Stimulated activated memory B cell treated with anti-CD40 and anti-IgM and Interleukin-4, amounts not matched to agents 10 μg/mL and 1 μg/mL and 100 μg/mL, for 72 hours (primary cell): Measurements from ENCODE around the gene PRKAR1B.
"Not testable (repeated sequence)": the region's sequence is repeated elsewhere in the genome, so short reads cannot be mapped to it uniquely, and the experiment has no call there.

ENCODE experiments used
- ATAC-seq: fragments of 150-1000 bp; cut with Tn5 transposase; 2 replicates; pipeline ENCODE4 v1.10.0; 2021
- H3K27ac Mint-ChIP-seq: one replicate; pipeline ENCODE4 v1.8.0; 2022; ENCODE audit warnings: mild to moderate bottlenecking, mixed read lengths
- H3K27me3 Mint-ChIP-seq: one replicate; pipeline ENCODE4 v1.8.0; 2022; ENCODE audit warnings: mixed read lengths
- H3K36me3 Mint-ChIP-seq: one replicate; pipeline ENCODE4 v1.8.0; 2022; ENCODE audit warnings: mixed read lengths
- H3K4me1 Mint-ChIP-seq: one replicate; pipeline ENCODE4 v1.8.0; 2022; ENCODE audit warnings: mixed read lengths
- H3K4me3 Mint-ChIP-seq: one replicate; pipeline ENCODE4 v1.8.0; 2022; ENCODE audit warnings: mild to moderate bottlenecking, moderate library complexity, mixed read lengths
- H3K9me3 Mint-ChIP-seq: one replicate; pipeline ENCODE4 v1.8.0; 2022; ENCODE audit warnings: mixed read lengths

Gene PRKAR1B

GRCh38 chr7:763762-764161, 36.7 kb upstream of the PRKAR1B start:
- Mint-ChIP-seq H3K9me3 (no peaks in the 10 kb centered on the region), H3K36me3 (peaks cover 51% of the 10 kb centered on the region), H3K4me3 (no peak overlapping the region), H3K27ac (no peak overlapping the region), H3K27me3 (no peaks in the 10 kb centered on the region), H3K4me1 (peaks cover 8% of the 10 kb centered on the region)
- ATAC-seq: no peak

DNA sequence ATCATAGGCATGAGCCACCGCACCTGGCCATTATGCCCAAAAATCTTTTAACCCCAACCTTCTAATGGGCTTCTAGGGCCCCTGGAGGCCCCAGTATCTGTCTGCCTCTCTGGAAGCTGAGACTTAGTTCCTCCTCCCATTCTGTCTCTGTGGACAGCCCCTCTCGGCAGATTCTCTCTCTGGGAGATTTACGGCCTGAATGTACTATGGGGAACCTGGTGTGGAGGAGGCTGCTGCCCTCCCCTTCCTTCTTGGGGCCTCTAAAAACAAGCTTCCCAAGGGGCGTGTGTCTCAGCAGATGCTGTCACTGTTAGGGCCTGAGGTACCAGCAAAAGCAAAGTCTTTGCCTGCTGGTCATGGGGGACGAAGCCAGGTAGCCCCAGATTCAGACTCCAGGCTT, 35.8 kb upstream of the PRKAR1B start:
- H3K4me3 Mint-ChIP-seq: no peak overlapping the region
- H3K4me1 Mint-ChIP-seq: peaks cover 5% of the 10 kb centered on the region
- peaks cover 53% of the 10 kb centered on the region for H3K36me3 Mint-ChIP-seq
- ATAC-seq: no peak
- H3K27me3 Mint-ChIP-seq: no peaks in the 10 kb centered on the region
- no peaks in the 10 kb centered on the region for H3K9me3 Mint-ChIP-seq
- no peak overlapping the region for H3K27ac Mint-ChIP-seq

DNA sequence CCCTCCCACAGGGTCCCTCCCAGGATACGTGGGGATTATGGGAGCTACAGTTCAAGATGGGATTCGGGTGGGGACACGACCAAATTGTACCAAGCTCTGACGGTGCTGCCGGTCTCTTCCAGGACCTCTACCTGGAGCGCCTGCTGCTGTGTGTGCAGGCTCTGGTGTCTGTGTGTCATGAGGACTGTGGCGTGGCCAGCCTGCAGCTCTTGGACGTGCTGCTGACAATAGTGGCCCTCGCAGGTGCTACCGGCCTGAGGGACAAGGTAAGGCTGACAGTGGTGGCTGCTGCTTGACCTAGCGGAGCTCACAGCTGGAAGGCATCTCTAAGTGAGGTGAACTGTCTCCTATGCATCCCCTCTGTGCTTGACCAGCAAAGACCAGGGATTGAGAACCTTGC, 34.5 kb upstream of the PRKAR1B start:
- Mint-ChIP-seq H3K36me3 (peaks cover 52% of the 10 kb centered on the region), H3K9me3 (no peaks in the 10 kb centered on the region), H3K27ac (no peak overlapping the region), H3K4me1 (no peaks in the 10 kb centered on the region), H3K4me3 (no peak overlapping the region), H3K27me3 (no peaks in the 10 kb centered on the region)
- ATAC-seq: no peak

- no peaks in the 10 kb centered on the region for H3K4me1 Mint-ChIP-seq
- no peak overlapping the region for H3K4me3 Mint-ChIP-seq
- peaks cover 51% of the 10 kb centered on the region for H3K36me3 Mint-ChIP-seq
- no peaks in the 10 kb centered on the region for H3K9me3 Mint-ChIP-seq
- no peaks in the 10 kb centered on the region for H3K27me3 Mint-ChIP-seq
- ATAC-seq: no peak
- no peak overlapping the region for H3K27ac Mint-ChIP-seq
Measured at GRCh38 chr7:761101-761500, 34.0 kb upstream of the PRKAR1B start.

DNA sequence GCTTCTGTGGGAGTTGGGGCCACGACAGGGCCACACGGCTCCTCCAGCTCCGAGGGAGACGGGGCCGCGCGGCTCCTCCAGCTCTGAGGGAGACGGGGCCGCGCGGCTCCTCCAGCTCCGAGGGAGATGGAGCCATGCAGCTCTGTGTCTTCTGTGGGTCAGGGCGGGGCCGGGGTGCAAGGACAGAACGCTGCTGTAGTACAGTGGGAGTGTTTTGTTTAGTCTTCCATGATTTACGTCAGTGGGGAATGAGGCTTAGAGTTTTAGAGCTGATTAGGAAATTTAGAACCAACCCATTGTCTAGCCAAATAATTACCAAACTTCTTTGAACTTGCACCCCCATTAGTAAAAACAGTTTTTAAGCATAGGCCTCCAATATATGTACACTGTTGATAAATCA, 32.9 kb upstream of the PRKAR1B start:
- Mint-ChIP-seq H3K36me3 (peaks cover 57% of the 10 kb centered on the region), H3K27me3 (no peaks in the 10 kb centered on the region), H3K4me1 (no peaks in the 10 kb centered on the region), H3K9me3 (no peaks in the 10 kb centered on the region), H3K4me3 (no peak overlapping the region), H3K27ac (no peak overlapping the region)
- ATAC-seq: no peak

GRCh38 chr7:759569-759968, 32.5 kb upstream of the PRKAR1B start:
- H3K27me3 Mint-ChIP-seq: no peaks in the 10 kb centered on the region
- peaks cover 61% of the 10 kb centered on the region for H3K36me3 Mint-ChIP-seq
- H3K4me1 Mint-ChIP-seq: no peaks in the 10 kb centered on the region
- no peak overlapping the region for H3K27ac Mint-ChIP-seq
- no peak for ATAC-seq
- H3K4me3 Mint-ChIP-seq: no peak overlapping the region
- H3K9me3 Mint-ChIP-seq: no peaks in the 10 kb centered on the region

- H3K27me3 Mint-ChIP-seq: no peaks in the 10 kb centered on the region
- H3K27ac Mint-ChIP-seq: no peak overlapping the region
- peaks cover 70% of the 10 kb centered on the region for H3K36me3 Mint-ChIP-seq
- H3K9me3 Mint-ChIP-seq: no peaks in the 10 kb centered on the region
- no peak overlapping the region for H3K4me3 Mint-ChIP-seq
- no peaks in the 10 kb centered on the region for H3K4me1 Mint-ChIP-seq
- no peak for ATAC-seq
Measured at GRCh38 chr7:757741-758163, 30.7 kb upstream of the PRKAR1B start.

GRCh38 chr7:756928-757560, 30.0 kb upstream of the PRKAR1B start:
- no peak overlapping the region for H3K27ac Mint-ChIP-seq
- H3K4me3 Mint-ChIP-seq: no peak overlapping the region

GRCh38 chr7:756231-756927, 29.3 kb upstream of the PRKAR1B start:
- no peak overlapping the region for H3K4me3 Mint-ChIP-seq
- ATAC-seq: no peak
- no peaks in the 10 kb centered on the region for H3K9me3 Mint-ChIP-seq
- peaks cover 82% of the 10 kb centered on the region for H3K36me3 Mint-ChIP-seq
- H3K4me1 Mint-ChIP-seq: no peaks in the 10 kb centered on the region
- H3K27me3 Mint-ChIP-seq: no peaks in the 10 kb centered on the region
- no peak overlapping the region for H3K27ac Mint-ChIP-seq

More at GRCh38 chr7:756928-757560, 30.0 kb upstream of the PRKAR1B start:
- peaks cover 76% of the 10 kb centered on the region for H3K36me3 Mint-ChIP-seq
- H3K27me3 Mint-ChIP-seq: no peaks in the 10 kb centered on the region
- H3K9me3 Mint-ChIP-seq: no peaks in the 10 kb centered on the region
- H3K4me1 Mint-ChIP-seq: no peaks in the 10 kb centered on the region
- ATAC-seq: no peak

GRCh38 chr7:755413-755805, 28.3 kb upstream of the PRKAR1B start:
- Mint-ChIP-seq H3K4me1 (no peaks in the 10 kb centered on the region), H3K27me3 (no peaks in the 10 kb centered on the region), H3K36me3 (peaks cover 77% of the 10 kb centered on the region), H3K4me3 (no peak overlapping the region), H3K9me3 (no peaks in the 10 kb centered on the region), H3K27ac (no peak overlapping the region)
- no peak for ATAC-seq

- Mint-ChIP-seq H3K4me1 (no peaks in the 10 kb centered on the region), H3K27ac (no peak overlapping the region), H3K9me3 (no peaks in the 10 kb centered on the region), H3K36me3 (peaks cover 77% of the 10 kb centered on the region), H3K27me3 (no peaks in the 10 kb centered on the region), H3K4me3 (no peak overlapping the region)
- ATAC-seq: no peak
Measured at GRCh38 chr7:754531-755412, 27.7 kb upstream of the PRKAR1B start.

- no peaks in the 10 kb centered on the region for H3K4me1 Mint-ChIP-seq
- no peaks in the 10 kb centered on the region for H3K9me3 Mint-ChIP-seq
- H3K4me3 Mint-ChIP-seq: no peak overlapping the region
- H3K27me3 Mint-ChIP-seq: no peaks in the 10 kb centered on the region
- peaks cover 68% of the 10 kb centered on the region for H3K36me3 Mint-ChIP-seq
- no peak for ATAC-seq
- H3K27ac Mint-ChIP-seq: no peak overlapping the region
Measured at GRCh38 chr7:753190-753589, 26.1 kb upstream of the PRKAR1B start.

DNA sequence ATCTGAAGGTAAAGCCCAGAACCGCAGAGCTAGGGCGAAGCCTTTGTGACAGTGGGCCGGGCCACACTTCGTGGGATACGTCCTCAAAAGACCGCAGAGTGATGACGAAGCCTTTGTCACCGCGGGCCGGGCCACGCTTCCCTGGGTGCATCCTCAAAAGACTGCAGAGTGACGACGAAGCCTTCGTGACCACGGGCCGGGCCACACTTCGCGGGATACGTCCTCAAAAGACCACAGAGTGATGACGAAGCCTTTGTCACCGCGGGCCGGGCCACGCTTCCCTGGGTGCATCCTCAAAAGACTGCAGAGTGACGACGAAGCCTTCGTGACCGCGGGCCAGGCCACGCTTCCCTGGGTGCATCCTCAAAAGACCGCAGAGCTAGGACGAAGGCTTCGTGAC, 25.2 kb upstream of the PRKAR1B start:
- peaks cover 60% of the 10 kb centered on the region for H3K36me3 Mint-ChIP-seq
- H3K27me3 Mint-ChIP-seq, H3K9me3 Mint-ChIP-seq, H3K4me3 Mint-ChIP-seq, H3K27ac Mint-ChIP-seq, ATAC-seq, H3K4me1 Mint-ChIP-seq: not testable (repeated sequence)

GRCh38 chr7:751826-752225, 24.7 kb upstream of the PRKAR1B start:
- peaks cover 61% of the 10 kb centered on the region for H3K36me3 Mint-ChIP-seq
- H3K4me1 Mint-ChIP-seq: no peaks in the 10 kb centered on the region
- no peak overlapping the region for H3K27ac Mint-ChIP-seq
- H3K9me3 Mint-ChIP-seq: no peaks in the 10 kb centered on the region
- ATAC-seq: no peak
- H3K4me3 Mint-ChIP-seq: no peak overlapping the region
- no peaks in the 10 kb centered on the region for H3K27me3 Mint-ChIP-seq

- H3K4me1 Mint-ChIP-seq: no peaks in the 10 kb centered on the region
- no peak overlapping the region for H3K27ac Mint-ChIP-seq
- H3K4me3 Mint-ChIP-seq: no peak overlapping the region
- H3K36me3 Mint-ChIP-seq: peaks cover 59% of the 10 kb centered on the region
- no peaks in the 10 kb centered on the region for H3K9me3 Mint-ChIP-seq
- H3K27me3 Mint-ChIP-seq: no peaks in the 10 kb centered on the region
- no peak for ATAC-seq
Measured at GRCh38 chr7:750111-750905, 23.2 kb upstream of the PRKAR1B start.
